Stimulated activated CD4-positive, alpha-beta T cell treated with anti-CD3 and anti-CD28 coated beads, Interleukin-15, amount 100 ng/mL, for 1 hour (primary cell): Measurements from ENCODE around the gene TENM3.
"Not testable (repeated sequence)": the region's sequence is repeated elsewhere in the genome, so short reads cannot be mapped to it uniquely, and the experiment has no call there.

Source experiments
- DNase-seq, 2 donors: peaks; one replicate each; pipeline ENCODE4 v3.0.0-alpha.2; 2020; ENCODE audit warnings: low read depth in 1 of 2, low spot score in 1 of 2

The TENM3 gene

DNA sequence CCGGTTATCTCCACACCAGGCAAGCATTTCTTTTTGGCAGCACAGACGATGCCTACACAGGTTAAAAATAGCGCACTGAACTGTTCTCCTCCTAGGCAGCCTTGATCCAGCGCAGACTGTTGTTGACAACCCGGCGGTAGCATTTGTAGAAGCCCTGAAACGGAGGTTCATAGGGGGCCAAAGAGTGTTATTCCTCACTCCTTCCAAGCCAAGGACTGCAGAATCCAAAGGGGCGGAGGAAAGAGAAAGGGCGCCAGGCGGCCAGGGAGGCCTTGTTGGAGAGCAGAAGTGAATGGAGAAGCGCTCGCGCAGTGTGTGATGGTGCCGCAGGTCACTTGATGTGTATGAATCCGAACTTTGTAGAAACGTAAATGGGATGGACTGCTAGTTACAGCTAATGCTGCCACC, 82.7 kb downstream of the TENM3 start:
- no peak for DNase-seq

- DNase-seq, result no peak
Observed at GRCh38 chr4:182328505-182328904, 85.3 kb downstream of the TENM3 start.

GRCh38 chr4:182337366-182337765, 94.2 kb downstream of the TENM3 start:
- no peak for DNase-seq

DNA sequence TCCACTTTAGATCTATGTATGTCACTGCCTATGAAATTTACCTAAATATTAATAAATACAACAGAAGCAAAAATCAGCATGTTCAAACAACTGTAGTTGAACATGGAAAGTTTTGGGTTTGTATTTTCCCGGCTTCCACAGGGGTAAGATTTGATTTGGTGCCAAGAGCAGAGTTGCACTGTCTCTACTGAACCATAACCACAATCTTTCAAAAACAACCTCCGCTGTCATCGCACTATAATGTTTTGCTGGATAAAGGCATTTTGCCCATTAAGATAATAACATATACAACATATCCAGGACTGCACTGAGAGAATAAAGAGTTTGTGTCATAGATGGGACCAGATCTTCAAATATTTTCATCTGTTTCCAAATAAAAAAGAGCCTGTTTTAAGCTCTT, 94.9 kb downstream of the TENM3 start:
- no peak for DNase-seq

GRCh38 chr4:182338746-182339145, 95.5 kb downstream of the TENM3 start:
- DNase-seq, result no peak

- DNase-seq, result no peak
Observed at GRCh38 chr4:182339221-182339641, 96.0 kb downstream of the TENM3 start.

DNA sequence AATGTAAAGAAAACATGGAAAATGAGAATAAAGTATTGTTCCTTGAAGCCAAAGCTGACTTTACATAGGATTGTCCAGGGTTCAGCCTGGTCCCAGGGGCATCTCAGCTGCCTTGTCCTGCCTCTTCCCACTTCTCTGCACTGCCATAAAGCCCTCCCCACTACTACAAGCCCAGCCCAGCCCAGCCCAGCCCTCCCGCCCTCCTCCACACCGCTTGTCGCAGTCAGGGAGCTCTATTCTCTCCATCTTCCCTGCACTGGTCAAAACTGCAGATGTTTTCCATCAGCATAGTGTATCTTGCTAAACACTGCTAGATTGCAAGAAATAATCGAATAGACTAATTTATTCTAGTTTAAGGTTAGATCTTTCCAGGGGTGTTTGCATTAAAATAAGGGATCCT, 100.3 kb downstream of the TENM3 start:
- no peak for DNase-seq

DNA sequence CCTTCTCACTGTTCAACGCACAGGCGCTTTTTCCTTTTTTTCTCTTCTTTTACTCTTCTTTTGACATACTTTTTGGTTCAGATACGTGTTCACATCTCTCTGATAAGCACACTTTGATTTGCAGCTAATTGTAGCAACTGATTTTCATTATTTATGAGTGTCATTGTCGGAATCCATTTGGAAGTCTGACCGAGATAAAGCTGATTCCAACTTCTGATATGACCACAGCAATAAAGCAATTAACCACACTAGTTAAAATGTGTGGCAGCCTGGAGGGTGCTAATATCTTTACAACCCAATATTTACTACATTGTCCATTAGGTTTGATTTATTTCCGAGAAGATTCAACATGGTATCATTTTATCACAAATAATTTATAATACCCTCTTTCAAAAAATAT, 101.8 kb downstream of the TENM3 start:
- no peak for DNase-seq

DNA sequence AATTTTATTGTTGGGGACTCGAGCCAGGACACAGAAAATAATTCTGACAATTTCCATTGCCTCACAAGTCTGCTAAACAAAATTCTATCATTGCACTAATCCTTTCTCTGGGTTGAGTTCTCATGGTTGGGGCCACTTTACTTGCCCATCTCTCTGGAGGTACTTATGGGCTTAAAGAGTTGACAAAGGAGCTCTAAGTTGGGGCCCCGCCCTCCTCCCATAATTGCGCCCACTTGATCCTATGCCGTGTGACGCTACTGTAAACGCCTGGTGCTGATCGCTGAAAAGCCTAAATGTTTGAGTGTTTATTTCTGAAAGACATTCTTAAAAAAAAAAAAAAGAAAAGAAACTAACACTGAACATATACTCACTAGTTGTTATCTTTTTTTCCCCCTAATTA, 103.0 kb downstream of the TENM3 start:
- no peak for DNase-seq

GRCh38 chr4:182346675-182347375, 103.6 kb downstream of the TENM3 start:
- DNase-seq, result no peak

- no peak for DNase-seq
Observed at GRCh38 chr4:182348779-182349326, 105.7 kb downstream of the TENM3 start.

GRCh38 chr4:182350041-182350440, 106.8 kb downstream of the TENM3 start:
- no peak for DNase-seq

- no peak for DNase-seq
Observed at GRCh38 chr4:182351485-182351884, 108.3 kb downstream of the TENM3 start.

DNA sequence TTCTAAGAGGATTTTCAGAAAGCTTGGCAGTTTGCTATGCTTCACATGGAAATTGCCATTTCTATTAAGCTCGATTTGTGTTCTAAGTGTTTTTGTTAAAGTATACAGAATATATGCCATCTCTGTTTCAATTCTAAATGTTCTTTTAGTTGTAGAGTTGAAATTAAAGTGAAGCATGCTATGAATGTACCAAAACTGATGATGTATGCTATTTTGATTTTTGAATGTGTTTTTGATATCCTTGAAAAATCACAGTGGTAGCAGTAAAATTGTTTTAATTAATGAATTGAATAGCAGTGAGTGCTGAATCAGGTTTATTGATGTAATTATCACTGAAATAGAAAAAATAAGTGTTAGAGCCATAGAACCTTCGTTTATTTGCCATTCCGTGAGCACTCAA, 110.9 kb downstream of the TENM3 start:
- no peak for DNase-seq

GRCh38 chr4:182354867-182355266, 111.7 kb downstream of the TENM3 start:
- DNase-seq, result no peak

DNA sequence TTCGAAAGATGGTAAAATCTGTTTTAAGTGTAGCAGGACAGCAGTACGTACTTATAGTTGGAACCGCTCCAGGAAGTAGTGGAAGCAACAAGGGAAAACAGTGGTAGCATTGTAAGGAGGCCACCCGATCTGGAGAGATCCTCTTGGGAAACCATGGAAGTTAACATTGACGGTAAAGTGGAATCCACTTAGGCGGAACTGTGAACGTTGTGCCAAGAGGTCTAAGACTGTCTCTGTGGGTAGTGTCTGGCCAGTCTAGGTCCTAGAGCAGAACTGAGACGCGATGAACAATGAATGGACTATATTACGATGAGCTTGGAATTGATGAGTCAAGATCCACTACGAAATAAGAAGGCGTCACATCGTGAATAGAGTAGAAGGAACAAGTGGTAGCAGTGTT, 124.0 kb downstream of the TENM3 start:
- DNase-seq, result no peak

DNA sequence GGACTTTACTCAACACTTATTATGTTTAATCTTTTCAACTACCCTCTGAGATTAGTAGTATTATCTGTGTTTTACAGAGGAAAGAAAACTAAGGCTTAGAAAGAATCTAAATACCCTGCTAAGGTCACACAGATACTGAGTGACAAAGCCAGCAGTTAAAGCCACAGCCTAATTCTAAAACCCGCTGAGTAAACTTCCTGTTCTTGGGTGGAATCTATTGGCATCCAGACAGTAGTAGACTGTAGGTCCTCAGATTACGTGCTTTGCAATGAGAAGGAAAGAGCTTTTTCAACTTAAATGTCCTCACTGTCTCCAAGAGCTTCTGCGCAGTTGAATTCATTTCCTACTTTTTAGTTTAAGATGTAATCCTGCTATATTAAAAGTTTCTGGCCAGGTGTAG, 126.0 kb downstream of the TENM3 start:
- DNase-seq, result no peak

GRCh38 chr4:182370491-182370890, 127.3 kb downstream of the TENM3 start:
- no peak for DNase-seq

GRCh38 chr4:182380771-182381181, 137.6 kb downstream of the TENM3 start:
- DNase-seq, result no peak

GRCh38 chr4:182382941-182383340, 139.7 kb downstream of the TENM3 start:
- DNase-seq, result no peak

DNA sequence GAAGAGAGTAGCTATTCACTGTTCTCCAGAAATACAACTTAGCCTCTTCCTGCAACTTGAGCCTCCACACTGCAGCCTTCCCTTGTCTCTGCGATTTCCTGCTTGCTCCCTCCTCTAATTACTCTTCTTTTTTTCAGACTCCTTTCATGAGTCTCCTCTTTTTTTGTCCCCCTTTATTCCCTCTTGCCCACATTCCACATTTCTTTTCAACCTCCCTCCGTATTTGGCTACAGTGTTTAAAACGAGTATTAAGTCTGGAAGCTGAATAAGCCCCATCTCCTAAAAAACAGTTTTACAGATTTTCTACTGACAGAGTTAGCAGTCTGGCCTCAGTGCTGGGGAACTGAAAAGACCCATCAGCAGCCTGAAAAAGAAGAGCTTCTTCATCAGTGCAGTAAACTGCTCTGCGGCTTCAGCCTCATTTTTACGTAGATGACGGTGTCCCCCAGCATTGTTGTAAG, 141.5 kb downstream of the TENM3 start:
- DNase-seq, result no peak

DNA sequence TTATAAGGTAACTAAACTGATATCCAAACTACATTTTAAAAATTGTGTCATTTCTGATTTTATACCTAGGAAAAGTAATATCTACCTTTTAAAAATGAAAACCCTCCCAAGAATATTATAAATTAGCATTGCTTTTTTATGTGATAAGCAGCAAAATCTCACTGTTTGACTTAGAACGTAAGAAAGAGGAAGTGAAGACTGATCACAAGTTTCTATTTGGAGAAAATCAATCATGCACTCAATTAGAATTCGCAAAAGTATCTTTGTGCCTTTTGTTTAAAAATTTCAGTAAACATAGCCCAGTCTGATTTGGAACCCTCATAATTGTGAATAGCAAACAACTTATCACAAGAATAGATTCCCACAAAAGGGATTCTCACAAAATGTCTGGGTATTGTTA, 142.7 kb downstream of the TENM3 start:
- no peak for DNase-seq

- DNase-seq, result not testable (repeated sequence)
Observed at GRCh38 chr4:182386576-182386975, 143.4 kb downstream of the TENM3 start.
